GM18907 (cell line): ENCODE measurements around the gene ST14.

Experiments
- ATAC-seq: cut with Tn5 transposase; IDR thresholded peaks from one replicate; pipeline ENCODE4 v1.9.1; 2021; ENCODE audit warnings: mild to moderate bottlenecking, moderate library complexity; ENCODE audit not compliant: unreplicated experiment

The ST14 gene

GRCh38 chr11:130208241-130209127 is 48.9 kb downstream of the ST14 start:
- ATAC-seq = no peak

- ATAC-seq = no peak
Observed at GRCh38 chr11:130209128-130209932, 49.7 kb downstream of the ST14 start.

- no peak for ATAC-seq
Observed at GRCh38 chr11:130209954-130210854, 50.6 kb downstream of the ST14 start.

- no peak for ATAC-seq
Observed at GRCh38 chr11:130211144-130211543, 51.6 kb downstream of the ST14 start.

- no peak for ATAC-seq
Observed at GRCh38 chr11:130211781-130212401, 52.3 kb downstream of the ST14 start.

GRCh38 chr11:130212431-130212961 is 52.9 kb downstream of the ST14 start:
- ATAC-seq = peak; percentile 18

GRCh38 chr11:130213143-130213978 is 53.8 kb downstream of the ST14 start:
- peak; percentile 87 for ATAC-seq

- ATAC-seq = no peak
Observed at GRCh38 chr11:130213979-130214281, 54.3 kb downstream of the ST14 start.

- no peak for ATAC-seq
Observed at GRCh38 chr11:130214861-130215530, 55.4 kb downstream of the ST14 start.

- no peak for ATAC-seq
Observed at GRCh38 chr11:130215531-130216220, 56.1 kb downstream of the ST14 start.

- ATAC-seq = no peak
Observed at GRCh38 chr11:130216221-130216550, 56.6 kb downstream of the ST14 start.

- ATAC-seq = no peak
Observed at GRCh38 chr11:130216591-130217132, 57.1 kb downstream of the ST14 start.

GRCh38 chr11:130217133-130218031 is 57.8 kb downstream of the ST14 start:
- ATAC-seq = no peak

GRCh38 chr11:130218501-130219070 is 59.0 kb downstream of the ST14 start:
- no peak for ATAC-seq

GRCh38 chr11:130219148-130219547 is 59.6 kb downstream of the ST14 start:
- no peak for ATAC-seq

- ATAC-seq = no peak
Observed at GRCh38 chr11:130220311-130221035, 60.9 kb downstream of the ST14 start.
